22Rv1 (cell line): ENCODE data around the gene BRD2.

Source experiments
- ZFX ChIP-seq: fragments of 450-650 bp; IDR thresholded peaks from 2 replicates; pipeline ENCODE4 v1.6.1; 2017; ENCODE audit warnings: antibody characterized with exemption, borderline replicate concordance
- TF ChIP-seq, protein P1 (sequence below): fragments of 450-650 bp; IDR thresholded peaks from 2 replicates; pipeline ENCODE4 v1.5.1; 2017; ENCODE audit warnings: mild to moderate bottlenecking

DNA sequence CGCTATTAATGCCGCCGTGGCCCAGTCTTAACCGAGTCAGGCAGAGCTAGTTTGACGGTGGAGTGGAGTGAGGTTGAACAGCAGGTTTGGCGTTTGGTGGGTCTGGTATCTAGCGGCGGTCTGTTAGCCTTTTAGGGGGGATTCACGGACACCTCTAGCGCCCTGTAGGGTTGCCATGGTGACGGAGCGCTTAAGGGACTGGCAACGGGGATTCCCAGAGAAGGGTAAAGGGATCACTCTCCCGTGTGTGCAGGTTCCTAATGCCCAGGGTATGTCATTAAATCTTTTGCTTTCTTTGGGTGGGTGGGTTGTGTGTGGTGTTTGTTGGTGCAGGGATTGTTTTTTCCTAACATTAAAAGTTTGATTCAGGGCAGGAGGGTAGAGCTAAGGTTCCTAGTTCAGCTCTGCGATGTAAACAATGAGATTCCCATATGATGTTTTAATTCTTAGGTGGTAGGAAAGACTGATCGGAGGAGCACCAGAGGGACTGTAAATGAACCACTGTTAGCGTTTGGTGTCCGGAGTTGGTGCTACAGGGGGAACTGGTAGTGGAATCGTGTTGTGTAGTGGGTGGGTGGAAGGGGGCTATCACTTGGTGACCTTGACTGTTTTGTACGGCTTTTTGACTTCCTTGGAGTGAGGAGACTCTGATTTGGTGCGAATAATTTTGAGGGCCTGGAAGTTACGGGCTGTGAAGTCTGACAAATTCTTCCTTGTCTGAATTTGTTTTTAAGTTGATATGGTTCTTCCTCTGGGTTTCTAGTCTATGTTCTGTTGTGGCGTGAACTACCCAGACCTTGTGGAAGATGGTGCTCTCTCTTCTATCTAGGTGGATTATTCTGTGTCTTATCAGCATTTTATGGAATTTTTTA lies 5.0 kb downstream of the BRD2 start:
- TF ChIP-seq, protein P1, sequence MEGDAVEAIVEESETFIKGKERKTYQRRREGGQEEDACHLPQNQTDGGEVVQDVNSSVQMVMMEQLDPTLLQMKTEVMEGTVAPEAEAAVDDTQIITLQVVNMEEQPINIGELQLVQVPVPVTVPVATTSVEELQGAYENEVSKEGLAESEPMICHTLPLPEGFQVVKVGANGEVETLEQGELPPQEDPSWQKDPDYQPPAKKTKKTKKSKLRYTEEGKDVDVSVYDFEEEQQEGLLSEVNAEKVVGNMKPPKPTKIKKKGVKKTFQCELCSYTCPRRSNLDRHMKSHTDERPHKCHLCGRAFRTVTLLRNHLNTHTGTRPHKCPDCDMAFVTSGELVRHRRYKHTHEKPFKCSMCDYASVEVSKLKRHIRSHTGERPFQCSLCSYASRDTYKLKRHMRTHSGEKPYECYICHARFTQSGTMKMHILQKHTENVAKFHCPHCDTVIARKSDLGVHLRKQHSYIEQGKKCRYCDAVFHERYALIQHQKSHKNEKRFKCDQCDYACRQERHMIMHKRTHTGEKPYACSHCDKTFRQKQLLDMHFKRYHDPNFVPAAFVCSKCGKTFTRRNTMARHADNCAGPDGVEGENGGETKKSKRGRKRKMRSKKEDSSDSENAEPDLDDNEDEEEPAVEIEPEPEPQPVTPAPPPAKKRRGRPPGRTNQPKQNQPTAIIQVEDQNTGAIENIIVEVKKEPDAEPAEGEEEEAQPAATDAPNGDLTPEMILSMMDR: no peak
- TF ChIP-seq ZFX: no peak
